Measurements from ENCODE around the gene DSTN. TPM values are rescaled to one million over a fixed set of nuclear protein-coding genes. Genes with fewer than 3 reads are reported as not detected.

The DSTN gene
- total RNA-seq, 1 experiment from 2014 or later, result 98.4 TPM

- DNase-seq (ENCODE audit: low spot score), result no peak
Measured at GRCh38 chr20:17545127-17545526, 24.7 kb upstream of the DSTN start.

GRCh38 chr20:17549131-17549530 lies 20.7 kb upstream of the DSTN start:
- DNase-seq (ENCODE audit: low spot score), result no peak

GRCh38 chr20:17555106-17555505 lies 14.8 kb upstream of the DSTN start:
- DNase-seq (ENCODE audit: low spot score), result no peak

- peak; percentile 66 for DNase-seq (ENCODE audit: low spot score)
Measured at GRCh38 chr20:17556837-17557674, 12.8 kb upstream of the DSTN start.

- DNase-seq (ENCODE audit: low spot score), result peak; percentile 93
Measured at GRCh38 chr20:17557675-17558006, 12.2 kb upstream of the DSTN start.

DNA sequence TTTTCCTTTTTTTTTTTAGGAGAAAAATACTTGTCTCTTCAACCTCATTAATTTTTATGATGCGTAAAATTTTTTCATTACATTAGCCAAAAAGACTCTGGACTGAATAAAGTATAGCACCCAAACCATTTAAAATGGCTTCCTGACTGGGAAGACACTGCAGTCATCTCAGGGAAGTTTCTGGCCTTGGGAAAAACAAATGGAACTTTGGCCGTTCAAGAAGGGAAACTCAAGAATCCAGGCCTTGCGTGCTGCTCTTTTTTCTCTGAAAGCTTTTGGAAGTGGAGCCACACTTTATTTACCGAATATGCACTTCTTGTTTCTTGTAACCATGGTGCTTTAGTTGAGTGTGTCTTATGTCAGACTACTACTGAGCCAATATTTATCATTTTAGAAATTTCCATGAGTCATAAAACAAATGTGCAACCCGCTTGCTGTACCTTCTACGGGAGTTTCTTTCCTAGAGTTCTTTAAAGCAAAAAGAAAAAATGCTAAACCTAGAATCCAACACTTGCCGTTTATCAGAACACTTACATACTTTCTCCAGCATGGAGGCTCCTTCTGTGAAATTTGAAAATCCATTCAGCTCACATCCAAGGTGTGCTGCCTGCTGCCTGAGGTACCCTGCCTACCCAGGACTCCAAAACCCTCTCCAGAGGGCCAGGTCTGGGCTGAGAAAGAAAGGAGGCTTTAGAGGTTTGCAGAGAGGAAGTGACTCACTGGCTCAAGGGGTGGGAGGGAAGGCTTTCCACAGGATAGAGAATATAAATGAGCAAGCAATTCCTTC lies 11.5 kb upstream of the DSTN start:
- peak; percentile 88 for DNase-seq (ENCODE audit: low spot score)

DNA sequence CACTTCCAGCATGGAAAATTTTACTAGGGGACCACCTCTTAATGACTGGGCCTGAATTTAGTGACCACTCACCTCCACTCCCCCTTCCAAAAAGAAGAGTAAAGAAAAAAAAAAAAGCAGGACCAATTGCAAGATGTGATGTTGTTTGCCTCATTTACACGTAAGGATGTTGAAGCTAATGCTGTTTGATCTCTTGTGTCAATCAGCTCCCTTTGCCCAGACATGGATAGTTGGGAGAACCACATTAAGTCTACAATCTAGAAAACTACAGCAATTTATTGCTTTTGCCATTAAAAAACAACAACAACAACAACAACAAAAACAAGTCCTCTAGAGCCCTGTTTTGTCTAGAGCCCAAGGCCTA lies 11.0 kb upstream of the DSTN start:
- no peak for DNase-seq (ENCODE audit: low spot score)

- DNase-seq (ENCODE audit: low spot score), result no peak
Measured at GRCh38 chr20:17559338-17559737, 10.5 kb upstream of the DSTN start.

DNA sequence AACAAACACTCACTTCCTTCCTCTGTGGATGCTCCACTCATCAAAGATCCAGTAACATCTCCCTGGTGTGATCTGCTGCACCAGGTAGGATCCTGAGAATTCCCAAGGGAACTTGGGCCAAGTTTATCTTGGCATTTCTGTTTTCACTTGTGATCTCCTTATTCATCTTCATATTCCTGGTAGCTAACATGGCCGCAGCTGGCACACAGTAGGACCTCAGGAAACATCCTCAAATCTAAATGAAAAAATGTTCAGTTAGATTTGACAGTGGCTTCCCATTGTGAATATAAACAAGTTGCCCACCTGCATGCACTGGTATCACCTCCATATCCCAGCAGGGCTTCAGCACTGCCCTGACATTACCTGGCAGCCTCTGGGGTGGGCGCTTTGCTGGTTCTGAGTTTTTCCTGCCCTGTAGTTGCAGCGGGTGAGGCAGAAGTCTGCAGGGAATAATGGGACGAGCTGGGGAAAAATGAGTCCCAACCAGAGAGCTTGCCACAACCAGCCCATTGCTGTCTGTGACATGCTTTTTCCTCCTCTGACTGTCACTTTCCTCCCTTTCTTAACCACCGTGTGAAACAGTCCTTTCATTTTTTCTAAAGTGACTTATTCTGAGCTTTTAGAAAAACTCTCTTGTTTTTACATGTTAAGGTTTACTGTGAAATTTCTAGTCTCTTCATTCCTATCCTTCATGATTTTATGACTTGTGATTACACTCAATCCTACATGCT lies 9.4 kb upstream of the DSTN start:
- no peak for DNase-seq (ENCODE audit: low spot score)

DNA sequence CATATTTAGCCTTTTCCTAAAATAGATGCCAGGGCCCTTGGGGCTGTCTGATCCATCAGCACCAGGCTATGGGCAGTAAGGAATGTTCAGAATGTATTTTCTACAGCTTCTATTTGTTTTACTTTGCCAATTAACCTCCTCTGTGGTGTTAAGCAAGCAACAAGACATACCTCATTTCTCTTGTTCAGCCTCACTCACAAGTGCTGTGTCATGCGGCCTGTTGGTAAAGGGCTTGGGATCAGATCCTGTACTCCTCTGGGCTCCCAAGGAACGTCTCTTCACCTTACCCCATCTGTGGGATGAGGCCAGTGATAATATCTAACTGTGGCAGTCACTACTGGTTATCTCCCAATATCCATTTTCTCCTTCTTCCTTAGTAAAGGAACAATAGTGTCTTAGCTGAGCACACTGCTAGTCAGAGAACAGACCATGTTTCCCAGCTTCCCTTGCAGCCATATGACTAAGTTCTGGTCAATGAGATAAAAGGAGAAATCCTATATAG lies 7.0 kb upstream of the DSTN start:
- peak; percentile 56 for DNase-seq (ENCODE audit: low spot score)

DNA sequence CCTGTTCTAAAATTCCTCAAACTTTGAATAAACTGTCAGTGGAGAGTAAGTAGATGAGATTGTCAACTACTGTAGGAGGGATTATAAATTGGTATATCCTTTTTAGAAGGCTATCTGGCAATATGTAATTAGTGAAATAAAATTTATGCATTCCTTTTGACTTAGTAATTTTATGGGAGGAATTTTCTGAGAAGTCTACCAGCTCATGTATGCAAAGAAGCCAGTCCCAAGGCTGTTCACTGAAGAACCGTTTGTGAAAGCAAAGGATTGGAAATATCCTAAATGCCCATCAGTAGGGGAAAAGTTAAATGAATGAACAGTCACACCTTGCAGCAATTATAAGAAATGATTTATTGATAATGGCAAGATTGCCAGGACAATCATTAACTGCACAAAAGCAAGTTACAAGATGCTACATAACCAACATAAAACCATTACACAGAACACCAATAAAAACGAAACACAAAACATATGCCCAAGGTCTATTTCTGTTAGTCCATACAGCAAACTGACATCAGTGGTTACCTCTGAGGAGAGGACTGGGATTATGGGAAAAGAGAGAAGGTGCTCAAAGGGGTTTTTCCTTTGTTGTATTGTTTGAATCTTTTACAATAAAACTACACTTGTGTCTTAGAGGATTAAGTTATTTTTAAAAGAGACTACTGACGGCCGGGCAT lies 4.6 kb upstream of the DSTN start:
- DNase-seq (ENCODE audit: low spot score), result no peak

DNA sequence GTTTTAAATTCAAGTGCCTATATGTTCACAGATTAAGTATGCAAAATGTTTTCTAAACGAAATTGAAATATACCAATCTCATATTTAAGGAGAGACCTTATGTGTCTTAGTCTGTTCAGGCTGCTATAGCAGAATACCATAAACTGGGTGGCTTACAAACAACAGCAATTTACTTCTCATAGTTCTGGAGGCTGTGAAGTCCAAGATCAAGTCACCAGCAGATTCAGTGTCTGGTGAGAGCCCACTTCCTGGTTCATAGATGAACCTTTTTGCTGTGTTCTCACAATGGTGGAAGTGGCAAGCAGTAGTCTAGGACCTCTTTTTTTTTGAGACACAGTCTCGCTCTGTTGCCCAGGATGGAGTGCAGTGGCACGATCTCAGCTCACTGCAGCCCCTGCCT lies 3.5 kb upstream of the DSTN start:
- DNase-seq (ENCODE audit: low spot score), result no peak

DNA sequence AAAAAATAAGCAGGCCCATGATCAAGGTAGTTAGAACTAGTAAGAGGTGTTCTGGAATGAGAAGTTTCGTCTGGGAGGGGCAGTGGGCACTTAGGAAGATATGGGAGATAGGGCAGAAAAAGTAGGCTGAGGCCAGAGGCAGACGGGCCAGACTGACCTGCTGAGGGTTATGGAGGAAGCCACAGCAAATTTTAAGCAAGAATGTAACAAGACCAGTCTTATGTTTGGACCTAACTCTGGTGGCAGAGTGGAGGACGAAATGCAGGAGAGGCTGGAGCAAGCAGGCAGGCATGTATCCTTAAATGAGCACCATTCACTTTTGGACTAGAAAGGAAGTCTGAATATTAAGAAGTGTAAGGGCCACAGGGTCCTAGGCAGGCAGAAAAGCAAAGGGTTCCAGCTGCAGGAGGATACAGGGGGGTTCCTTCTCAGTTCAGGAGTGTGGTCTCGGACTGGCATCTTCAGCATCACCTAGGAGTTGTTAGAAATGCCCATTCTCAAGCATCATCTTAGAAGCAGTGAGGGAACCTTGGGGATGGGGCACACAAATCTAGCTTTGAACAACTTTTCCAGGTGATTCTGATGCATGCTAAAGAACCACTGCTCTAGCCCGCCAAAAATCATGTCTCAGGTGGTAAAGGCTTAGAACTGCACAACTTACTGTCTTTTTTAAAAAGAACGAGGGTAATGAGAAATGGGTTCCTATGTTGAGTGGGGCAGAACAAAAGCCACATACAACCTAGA lies 1.7 kb upstream of the DSTN start:
- peak; percentile 47 for DNase-seq (ENCODE audit: low spot score)

DNA sequence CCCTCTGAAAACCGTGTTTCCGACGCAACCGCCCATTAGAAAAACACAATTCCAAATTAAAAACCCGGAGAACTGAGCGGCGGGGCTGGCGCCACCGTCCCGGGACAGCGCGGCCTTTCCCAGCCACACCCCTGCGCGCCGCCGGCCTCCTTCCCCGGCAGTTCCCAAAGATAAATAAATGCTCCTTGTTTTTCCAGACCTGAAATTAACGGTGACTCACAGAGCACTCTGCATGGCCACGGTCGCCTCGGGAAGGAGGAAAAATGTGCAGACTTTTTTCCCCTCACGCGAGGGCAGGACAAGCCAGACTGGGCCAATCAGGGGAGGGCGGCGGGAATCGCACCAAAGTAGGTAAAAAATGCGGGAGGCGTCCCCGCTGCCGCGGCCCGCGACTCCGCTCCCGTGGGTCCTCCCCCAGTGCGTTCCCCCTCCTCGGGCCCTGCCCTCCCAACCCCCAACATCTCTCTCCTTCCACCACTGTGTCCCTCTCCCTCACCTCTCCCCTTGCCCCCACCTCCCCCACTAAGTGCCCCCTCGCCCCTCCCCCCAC lies 828 bp upstream of the DSTN start:
- DNase-seq (ENCODE audit: low spot score), result peak; percentile 90

DNA sequence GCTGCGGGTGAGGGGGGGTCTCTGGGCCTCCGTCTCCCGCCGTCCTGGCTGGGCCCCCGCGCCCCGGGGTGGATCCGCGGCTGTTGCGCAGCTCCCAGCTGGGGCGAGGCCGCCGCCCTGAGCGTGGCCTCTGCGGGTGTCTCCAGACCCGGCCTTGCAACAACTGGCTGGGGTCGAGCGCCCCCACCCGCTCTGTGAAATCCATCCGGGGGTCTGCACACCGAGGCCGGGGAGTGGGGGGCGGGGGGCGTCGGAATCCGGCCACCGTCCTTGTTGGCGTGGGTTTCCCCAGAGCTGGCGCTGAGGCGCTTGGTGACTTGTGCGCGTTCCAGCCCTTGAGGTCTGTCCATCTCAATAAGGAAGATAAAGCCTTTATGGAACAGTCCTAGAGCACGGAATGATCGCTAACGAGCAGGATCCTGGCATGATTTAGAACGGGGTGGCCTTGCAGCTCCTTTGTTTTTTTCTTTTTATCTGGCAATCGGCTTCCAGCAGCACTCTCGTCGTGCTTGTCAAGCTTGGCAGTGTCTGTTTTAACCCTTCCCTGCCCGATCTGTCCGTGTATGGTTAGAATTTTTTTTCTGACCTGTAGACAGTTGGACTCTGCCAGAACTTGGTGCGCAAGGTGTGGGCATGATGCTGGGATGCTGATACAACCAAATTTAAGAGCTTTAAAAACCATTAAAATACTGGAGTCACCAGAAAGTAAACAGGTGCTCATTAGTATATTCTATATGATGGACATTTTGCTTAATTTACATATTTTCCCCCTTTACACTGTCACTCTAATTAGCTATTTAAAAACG lies 675 bp downstream of the DSTN start:
- peak; percentile 62 for DNase-seq (ENCODE audit: low spot score)

DNA sequence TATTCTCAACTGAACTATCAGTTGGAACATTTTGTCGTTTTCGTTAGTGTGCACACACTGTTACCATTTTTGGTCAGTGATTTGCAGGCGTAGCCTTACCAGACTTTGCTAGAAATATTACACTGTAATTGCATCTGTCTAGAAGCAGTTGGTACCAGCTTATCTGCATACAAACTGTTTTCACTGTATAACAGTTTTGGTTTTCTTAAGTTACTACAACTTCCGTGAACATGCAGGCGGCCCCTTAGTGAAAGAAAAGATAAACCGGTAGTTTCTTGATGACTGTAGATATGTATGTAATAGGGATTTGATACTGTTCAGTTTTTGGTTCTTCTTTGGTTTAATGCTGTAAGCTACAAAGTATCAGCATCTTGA lies 1.3 kb downstream of the DSTN start:
- DNase-seq (ENCODE audit: low spot score), result peak; percentile 38

DNA sequence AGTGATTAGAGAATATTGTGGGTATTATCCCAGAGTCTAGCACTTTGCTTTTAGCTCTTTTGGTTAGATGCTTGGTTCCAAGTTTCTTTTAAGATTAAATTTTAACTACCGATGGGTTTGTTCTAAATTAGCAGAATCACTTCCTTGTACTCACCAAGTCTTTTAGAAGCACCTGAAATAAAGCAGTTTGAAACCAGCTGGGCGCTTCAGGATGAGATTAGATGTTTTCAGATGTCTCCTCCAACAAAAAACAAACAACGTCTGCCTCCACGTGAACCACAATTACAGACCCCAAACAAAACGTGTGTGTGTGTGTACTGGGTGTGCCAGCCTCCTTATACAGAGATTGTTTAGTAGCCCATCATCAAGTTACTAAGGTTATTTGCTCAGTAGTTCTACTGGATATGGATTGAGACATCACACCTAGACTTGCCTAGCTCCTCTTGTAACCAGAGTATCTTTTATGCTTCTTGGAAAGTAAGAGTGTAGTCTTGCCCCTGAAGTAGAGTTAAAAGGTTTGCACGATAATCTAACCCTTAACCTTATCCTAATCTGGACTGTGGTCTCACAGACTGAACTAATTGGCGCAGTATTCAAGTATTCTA lies 2.3 kb downstream of the DSTN start:
- DNase-seq (ENCODE audit: low spot score), result no peak

DNA sequence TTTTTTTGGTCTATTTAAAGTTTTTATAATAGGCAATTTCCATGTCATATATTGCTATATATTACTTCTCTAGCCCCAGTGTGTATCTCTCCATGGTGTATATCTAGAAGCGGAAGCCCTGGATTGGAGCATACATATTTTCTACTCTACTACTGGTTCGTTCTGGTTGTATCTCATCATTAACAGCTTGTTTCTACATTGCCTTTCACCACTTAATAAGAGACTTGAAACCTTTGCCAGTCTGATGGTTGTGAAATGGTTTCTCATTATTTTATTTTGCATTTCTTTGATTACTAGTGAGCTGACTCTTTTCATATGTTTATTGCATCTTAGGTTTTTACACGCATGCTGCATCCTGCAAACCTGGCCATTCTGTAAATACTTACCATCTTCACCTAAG lies 3.6 kb downstream of the DSTN start:
- no peak for DNase-seq (ENCODE audit: low spot score)

DNA sequence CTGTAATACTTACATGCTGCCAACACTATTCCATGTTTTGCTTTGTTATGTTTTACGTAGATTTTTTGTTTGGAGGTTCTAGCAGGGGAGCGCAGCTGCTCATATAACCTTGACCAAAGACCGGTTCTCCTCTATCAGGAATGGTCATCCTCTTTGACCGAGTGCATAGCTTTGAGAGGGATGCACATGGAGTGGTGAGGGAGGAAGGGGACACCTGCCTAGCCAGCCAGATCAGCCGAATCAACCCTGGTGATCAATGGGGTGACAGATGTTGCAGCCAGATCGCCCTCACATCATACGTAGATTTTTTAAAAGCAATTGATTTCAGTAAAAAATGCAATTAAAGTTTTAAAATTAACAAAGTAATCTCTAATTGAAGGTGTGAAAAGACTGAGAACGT lies 6.3 kb downstream of the DSTN start:
- DNase-seq (ENCODE audit: low spot score), result no peak
